Ecto neural progenitor cell (in vitro differentiated cells): ENCODE data around the gene GPR162.

Source experiments
- DNase-seq: peaks from one replicate; pipeline ENCODE4 v3.0.0-alpha.2; 2018; ENCODE audit warnings: low spot score

Gene GPR162

GRCh38 chr12:6821591-6822425 is at the start of gene GPR162:
GPR162 (plus strand) TSS chr12:6821821; CDS start chr12:6823899, 2,078 bp downstream.
- peak; percentile 95 for DNase-seq

GRCh38 chr12:6772331-6772695 is 49.3 kb upstream of the GPR162 start, which contains the start of gene LAG3:
LAG3 (plus strand) TSS chr12:6772520; CDS start chr12:6772853, 333 bp downstream.
- DNase-seq, result no peak

- no peak for DNase-seq
These were observed 48.7 kb upstream of the GPR162 start for GRCh38 chr12:6772726-6773589.

- peak; percentile 74 for DNase-seq
These were observed 47.9 kb upstream of the GPR162 start for GRCh38 chr12:6773590-6774351.

GRCh38 chr12:6774499-6775062 is 47.0 kb upstream of the GPR162 start:
- DNase-seq, result no peak

- DNase-seq, result no peak
These were observed 46.1 kb upstream of the GPR162 start for GRCh38 chr12:6775185-6776174.

- no peak for DNase-seq
These were observed 44.2 kb upstream of the GPR162 start for GRCh38 chr12:6777386-6777785.

- peak; percentile 75 for DNase-seq
These were observed 43.4 kb upstream of the GPR162 start for GRCh38 chr12:6778217-6778573.

- peak; percentile 99 for DNase-seq
These were observed 42.8 kb upstream of the GPR162 start for GRCh38 chr12:6778574-6779550.

GRCh38 chr12:6779708-6780432 is 41.8 kb upstream of the GPR162 start:
- DNase-seq, result no peak

- no peak for DNase-seq
These were observed 41.0 kb upstream of the GPR162 start for GRCh38 chr12:6780573-6780972.

- no peak for DNase-seq
These were observed 39.5 kb upstream of the GPR162 start for GRCh38 chr12:6782119-6782518.

- no peak for DNase-seq
These were observed 38.6 kb upstream of the GPR162 start for GRCh38 chr12:6782850-6783566.

- DNase-seq, result no peak
These were observed 37.8 kb upstream of the GPR162 start for GRCh38 chr12:6783828-6784227.

GRCh38 chr12:6784296-6784695 is 37.3 kb upstream of the GPR162 start:
- no peak for DNase-seq

GRCh38 chr12:6784761-6785160 is 36.9 kb upstream of the GPR162 start:
- no peak for DNase-seq

GRCh38 chr12:6786416-6787094 is 35.1 kb upstream of the GPR162 start:
- DNase-seq, result no peak

- DNase-seq, result no peak
These were observed 34.3 kb upstream of the GPR162 start for GRCh38 chr12:6787309-6787708.
